PC-3 (cell line): ENCODE data around the gene CDK5. TPM values are rescaled to one million over a fixed set of nuclear protein-coding genes. Genes with fewer than 3 reads are reported as not detected.

Source experiments
- ATAC-seq: fragments of 200-7000 bp; cut with Tn5 transposase; 2 replicates; pipeline ENCODE4 v1.9.1; 2020; ENCODE audit warnings: mild to moderate bottlenecking, moderate library complexity
- BruUV-seq: library from RNA; stranded (reverse); fragments of 400-500 nt; replicated peaks from 2 replicates; lab custom pipeline; 2021; lab: Mats Ljungman, UMichigan
- CTCF ChIA-PET: fragments of 300-600 bp; sonication (Branson Sonifier 250); formaldehyde crosslinking; loops from one replicate; lab custom pipeline; 2022; ENCODE audit warnings: antibody characterized with exemption; lab: Charles Lee
- POLR2A ChIA-PET: fragments of 300-600 bp; sonication (Branson Sonifier 250); formaldehyde crosslinking; loops from one replicate; lab custom pipeline; 2022; ENCODE audit warnings: antibody characterized with exemption; ENCODE audit not compliant: unreplicated experiment; lab: Charles Lee
- DNase-seq: peaks from one replicate; pipeline ENCODE4 v3.0.0-alpha.2; 2015
- H2AFZ ChIP-seq: fragments of 300-600 bp; sonication (generic); 2 replicates; pipeline ENCODE4 v1.6.0; 2016; ENCODE audit warnings: antibody characterized with exemption, low read length
- H3F3A ChIP-seq: fragments of 300-600 bp; sonication (generic); one replicate; pipeline ENCODE4 v1.6.0; 2017; ENCODE audit warnings: antibody characterized with exemption, low read length, control low read depth, mild to moderate bottlenecking; ENCODE audit not compliant: unreplicated experiment
- H3K27ac ChIP-seq: fragments of 300-600 bp; sonication (generic); 2 replicates; pipeline ENCODE4 v1.5.1; 2016; ENCODE audit warnings: mild to moderate bottlenecking, low read length
- H3K27me3 ChIP-seq: fragments of 300-600 bp; sonication (generic); 2 replicates; pipeline ENCODE4 v1.6.1; 2016; ENCODE audit warnings: low read length, mixed read lengths
- H3K36me3 ChIP-seq: fragments of 300-600 bp; sonication (generic); 2 replicates; pipeline ENCODE4 v1.6.1; 2016; ENCODE audit warnings: low read depth, mixed run types, low read length, mixed read lengths
- H3K4me1 ChIP-seq: fragments of 300-600 bp; sonication (generic); 2 replicates; pipeline ENCODE4 v1.5.1; 2016; ENCODE audit warnings: low read length; ENCODE audit not compliant: insufficient read depth
- H3K4me2 ChIP-seq: fragments of 300-600 bp; sonication (generic); 2 replicates; pipeline ENCODE4 v1.6.0; 2016; ENCODE audit warnings: low read length
- H3K4me3 ChIP-seq: fragments of 300-600 bp; sonication (generic); 2 replicates; pipeline ENCODE4 v1.5.1; 2016; ENCODE audit warnings: mild to moderate bottlenecking, low read length, mixed read lengths
- H3K79me2 ChIP-seq: fragments of 300-600 bp; sonication (generic); 2 replicates; pipeline ENCODE4 v1.6.1; 2017; ENCODE audit warnings: low read length, mixed read lengths
- H3K9ac ChIP-seq: fragments of 300-600 bp; sonication (generic); 2 replicates; pipeline ENCODE4 v1.6.0; 2016; ENCODE audit warnings: mild to moderate bottlenecking, low read length
- H3K9me2 ChIP-seq: fragments of 300-600 bp; sonication (generic); replicated peaks from 2 replicates; pipeline ENCODE4 v1.6.1; 2016; ENCODE audit warnings: mixed run types, low read length, mixed read lengths
- H3K9me3 ChIP-seq: fragments of 300-600 bp; sonication (generic); 2 replicates; pipeline ENCODE4 v1.6.1; 2016; ENCODE audit warnings: low read length, mixed read lengths
- H4K20me1 ChIP-seq: fragments of 300-600 bp; sonication (generic); 2 replicates; pipeline ENCODE4 v1.6.1; 2016; ENCODE audit warnings: low read length, mixed read lengths
- CTCF ChIP-seq: fragments of 300-600 bp; sonication (generic); conservative IDR thresholded peaks from 2 replicates; pipeline ENCODE4 v1.5.1; 2017; ENCODE audit warnings: antibody characterized with exemption, low read depth, mild to moderate bottlenecking, low read length
- EZH2 ChIP-seq: fragments of 300-600 bp; sonication (generic); IDR thresholded peaks from one replicate; pipeline ENCODE4 v1.6.1; 2017; ENCODE audit warnings: antibody characterized with exemption, mild to moderate bottlenecking, low read length; ENCODE audit not compliant: unreplicated experiment
- EZH2phosphoT487 ChIP-seq: fragments of 300-600 bp; sonication (generic); IDR thresholded peaks from 2 replicates; pipeline ENCODE4 v1.6.1; 2018; ENCODE audit warnings: mild to moderate bottlenecking, antibody characterized with exemption, low read length, borderline replicate concordance
- intact Hi-C: fragments of 100-400 bp; cut with micrococcal nuclease; formaldehyde crosslinking; loops from 2 replicates; pipeline ENCODE4 v1.9.0; 2023
- total RNA-seq: library from RNA; depleted of rRNA; stranded (reverse); fragments of >200 nt; gene quantifications from 2 replicates; pipeline ENCODE4 v1.2.3, GENCODE V29; 2014

Gene CDK5
- total RNA-seq, 1 experiment from 2014 or later: 40.1 TPM

GRCh38 chr7:151058781-151059366, 1.2 kb upstream of the CDK5 start:
- Histone ChIP-seq H4K20me1 (no peaks in the 10 kb centered on the region), H3F3A (no peaks in the 10 kb centered on the region), H3K27me3 (no peaks in the 10 kb centered on the region), H3K4me3 (peak overlapping the region; percentile 86), H3K4me2 (peak overlapping the region; percentile 99), H3K9me3 (no peaks in the 10 kb centered on the region), H3K79me2 (peaks cover 32% of the 10 kb centered on the region), H2AFZ (peak overlapping the region; percentile 82), H3K4me1 (peaks cover 48% of the 10 kb centered on the region), H3K27ac (peak overlapping the region; percentile 67), H3K9ac (peak overlapping the region; percentile 89), H3K9me2 (no peaks in the 10 kb centered on the region), H3K36me3 (no peaks in the 10 kb centered on the region)
- TF ChIP-seq EZH2phosphoT487 (no peak), CTCF (no peak), EZH2 (no peak)
- ChIA-PET POLR2A (interaction anchor here (0.6 kb wide), 1 partner anchor 57 kb away, joined by 3 read pairs; no protein-coding TSS in a partner anchor), CTCF (no interaction called here)
- ATAC-seq: no peak
- DNase-seq: peak; percentile 30
- intact Hi-C loops: loop anchor here (1.0 kb wide), 3 partner anchors 21 to 31 kb away; partner anchors contain the start of genes ABCB8, AGAP3 and FASTK
- BruUV-seq: TSS peak; percentile 63

- Histone ChIP-seq H3K4me2 (peak overlapping the region; percentile 99), H4K20me1 (no peaks in the 10 kb centered on the region), H3K9me3 (no peaks in the 10 kb centered on the region), H3K27ac (peak overlapping the region; percentile 67), H3F3A (no peaks in the 10 kb centered on the region), H3K9me2 (no peaks in the 10 kb centered on the region), H3K9ac (peak overlapping the region; percentile 89), H3K4me3 (peak overlapping the region; percentile 86), H3K36me3 (no peaks in the 10 kb centered on the region), H3K4me1 (peaks cover 45% of the 10 kb centered on the region), H3K79me2 (peaks cover 27% of the 10 kb centered on the region), H3K27me3 (no peaks in the 10 kb centered on the region), H2AFZ (peak overlapping the region; percentile 82)
- ChIA-PET POLR2A (interaction anchor here (0.6 kb wide), 1 partner anchor 57 kb away, joined by 3 read pairs; no protein-coding TSS in a partner anchor), CTCF (no interaction called here)
- DNase-seq (peak; percentile 98), ATAC-seq (peak; percentile 80)
- TF ChIP-seq EZH2 (no peak), EZH2phosphoT487 (no peak), CTCF (no peak)
- intact Hi-C loops: loop anchor here (1.0 kb wide), 3 partner anchors 22 to 30 kb away; partner anchors contain the start of genes ABCB8, AGAP3 and FASTK
- BruUV-seq: TSS peak; percentile 75
Observed at GRCh38 chr7:151057989-151058780, 488 bp upstream of the CDK5 start.
